C4-2B (cell line): ENCODE data around the gene MTA3.
"Not testable (repeated sequence)": the region's sequence is repeated elsewhere in the genome, so short reads cannot be mapped to it uniquely, and the experiment has no call there.

Source experiments
- H3K27ac ChIP-seq: fragments of 450-650 bp; 2 replicates; pipeline ENCODE4 v1.5.1; 2017
- ZFX ChIP-seq: fragments of 450-650 bp; IDR thresholded peaks from 2 replicates; pipeline ENCODE4 v1.6.1; 2017
- TF ChIP-seq, protein P1 (sequence below): fragments of 450-650 bp; conservative IDR thresholded peaks from 2 replicates; pipeline ENCODE4 v1.5.1; 2017; ENCODE audit warnings: mild to moderate bottlenecking

Gene MTA3

GRCh38 chr2:42556315-42556890 lies 12.0 kb upstream of the MTA3 start:
- TF ChIP-seq, protein P1, sequence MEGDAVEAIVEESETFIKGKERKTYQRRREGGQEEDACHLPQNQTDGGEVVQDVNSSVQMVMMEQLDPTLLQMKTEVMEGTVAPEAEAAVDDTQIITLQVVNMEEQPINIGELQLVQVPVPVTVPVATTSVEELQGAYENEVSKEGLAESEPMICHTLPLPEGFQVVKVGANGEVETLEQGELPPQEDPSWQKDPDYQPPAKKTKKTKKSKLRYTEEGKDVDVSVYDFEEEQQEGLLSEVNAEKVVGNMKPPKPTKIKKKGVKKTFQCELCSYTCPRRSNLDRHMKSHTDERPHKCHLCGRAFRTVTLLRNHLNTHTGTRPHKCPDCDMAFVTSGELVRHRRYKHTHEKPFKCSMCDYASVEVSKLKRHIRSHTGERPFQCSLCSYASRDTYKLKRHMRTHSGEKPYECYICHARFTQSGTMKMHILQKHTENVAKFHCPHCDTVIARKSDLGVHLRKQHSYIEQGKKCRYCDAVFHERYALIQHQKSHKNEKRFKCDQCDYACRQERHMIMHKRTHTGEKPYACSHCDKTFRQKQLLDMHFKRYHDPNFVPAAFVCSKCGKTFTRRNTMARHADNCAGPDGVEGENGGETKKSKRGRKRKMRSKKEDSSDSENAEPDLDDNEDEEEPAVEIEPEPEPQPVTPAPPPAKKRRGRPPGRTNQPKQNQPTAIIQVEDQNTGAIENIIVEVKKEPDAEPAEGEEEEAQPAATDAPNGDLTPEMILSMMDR, result no peak

GRCh38 chr2:42557306-42557705 lies 11.1 kb upstream of the MTA3 start:
- no peak for TF ChIP-seq ZFX
- TF ChIP-seq, protein P1, result no peak
- H3K27ac ChIP-seq, result no peak overlapping the region

More at GRCh38 chr2:42556315-42556890, 12.0 kb upstream of the MTA3 start:
- no peak overlapping the region for H3K27ac ChIP-seq

GRCh38 chr2:42558827-42559226 lies 9.6 kb upstream of the MTA3 start:
- no peak overlapping the region for H3K27ac ChIP-seq

DNA sequence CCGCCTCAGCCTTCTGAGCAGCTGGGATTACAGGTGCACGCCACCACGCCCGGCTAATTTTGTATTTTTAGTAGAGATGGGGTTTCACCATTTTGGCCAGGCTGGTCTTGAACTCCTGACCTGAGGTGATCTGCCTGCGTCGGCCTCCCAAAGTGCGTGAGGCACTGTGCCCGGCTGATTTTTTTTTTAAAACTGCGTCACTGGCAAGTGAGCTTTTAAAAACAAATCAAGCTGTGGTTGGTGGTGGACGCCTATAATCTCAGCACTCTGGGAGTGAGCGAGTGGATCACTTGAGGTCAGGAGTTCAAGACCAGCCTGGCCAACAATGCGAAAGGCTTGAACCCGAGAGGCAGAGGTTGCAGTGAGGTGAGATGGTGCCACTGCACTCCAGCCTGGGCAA lies 8.3 kb upstream of the MTA3 start:
- H3K27ac ChIP-seq, result not testable (repeated sequence)

More at GRCh38 chr2:42558827-42559226, 9.6 kb upstream of the MTA3 start:
- TF ChIP-seq ZFX, result no peak
- TF ChIP-seq, protein P1, result no peak

- no peak overlapping the region for H3K27ac ChIP-seq
- TF ChIP-seq, protein P1, result no peak
- TF ChIP-seq ZFX, result no peak
Observed at GRCh38 chr2:42560899-42561298, 7.5 kb upstream of the MTA3 start.

GRCh38 chr2:42562474-42563144 lies 5.8 kb upstream of the MTA3 start:
- H3K27ac ChIP-seq, result peak overlapping the region; percentile 62
- TF ChIP-seq, protein P1, result no peak
- no peak for TF ChIP-seq ZFX

DNA sequence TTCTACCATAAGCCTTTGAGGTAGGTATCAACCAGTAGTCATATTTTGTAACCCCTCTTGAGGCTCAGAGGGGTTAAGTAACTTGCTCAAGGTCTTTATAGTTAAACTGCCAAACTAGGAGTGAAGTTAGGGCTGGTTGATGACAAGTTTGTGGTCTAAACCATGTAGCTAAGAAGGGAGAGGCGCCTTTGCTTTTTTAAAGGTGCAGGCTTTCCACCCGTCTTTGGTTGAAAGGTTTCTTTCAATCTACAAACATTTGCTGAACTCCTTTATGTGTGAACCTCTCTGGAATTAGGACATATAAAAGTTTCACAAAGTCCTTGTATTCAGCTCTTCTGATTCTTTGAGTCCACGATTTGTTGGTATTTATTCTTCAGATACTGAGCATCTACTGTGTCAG lies 2.4 kb upstream of the MTA3 start:
- TF ChIP-seq ZFX, result no peak
- TF ChIP-seq, protein P1, result no peak
- no peak overlapping the region for H3K27ac ChIP-seq

- TF ChIP-seq ZFX, result no peak
- TF ChIP-seq, protein P1, result no peak
- H3K27ac ChIP-seq, result no peak overlapping the region
Observed at GRCh38 chr2:42566837-42567321, 1.6 kb upstream of the MTA3 start.
